DND-41 (cell line): Measurements from ENCODE around the gene FARP1.

Experiments used
- CTCF ChIP-seq: IDR thresholded peaks from 2 replicates; pipeline ENCODE4 v1.5.1; 2012; ENCODE audit warnings: borderline replicate concordance, low read length, moderate library complexity, mild to moderate bottlenecking; ENCODE audit not compliant: poor library complexity, severe bottlenecking; ENCODE audit errors: extremely low read depth
- EZH2 ChIP-seq: IDR thresholded peaks from 3 replicates; pipeline ENCODE4 v1.6.1; 2012; ENCODE audit warnings: borderline replicate concordance, low read depth, mild to moderate bottlenecking, moderate library complexity, low read length, inconsistent platforms; ENCODE audit not compliant: severe bottlenecking

GRCh38 chr13:98345107-98345935, 202.4 kb downstream of the FARP1 start:
- TF ChIP-seq CTCF: peak; percentile 28
- no peak for TF ChIP-seq EZH2
